ENCODE measurements around the gene MTURN.

The MTURN gene

GRCh38 chr7:30114536-30115238 is 20.1 kb upstream of the MTURN start:
- H3K27me3 ChIP-seq (ENCODE audit: control insufficient read depth, insufficient read depth, low read length), result no peaks in the 10 kb centered on the region
- no peak overlapping the region for H3K27ac ChIP-seq (ENCODE audit: low read depth, low read length)

GRCh38 chr7:30115709-30116297 is 19.0 kb upstream of the MTURN start:
- Histone ChIP-seq H3K36me3 (ENCODE audit: control insufficient read depth, insufficient read depth, low read length) (no peaks in the 10 kb centered on the region), H3K27ac (ENCODE audit: low read depth, low read length) (no peak overlapping the region), H3K4me3 (ENCODE audit: low read length) (no peak overlapping the region), H3K4me1 (ENCODE audit: control insufficient read depth, insufficient read depth, low read length) (no peaks in the 10 kb centered on the region), H3K9ac (ENCODE audit: low read length) (no peak overlapping the region), H3K27me3 (ENCODE audit: control insufficient read depth, insufficient read depth, low read length) (no peaks in the 10 kb centered on the region)

More at GRCh38 chr7:30114536-30115238, 20.1 kb upstream of the MTURN start:
- no peak overlapping the region for H3K9ac ChIP-seq (ENCODE audit: low read length)
- no peaks in the 10 kb centered on the region for H3K4me1 ChIP-seq (ENCODE audit: control insufficient read depth, insufficient read depth, low read length)
- H3K36me3 ChIP-seq (ENCODE audit: control insufficient read depth, insufficient read depth, low read length), result no peaks in the 10 kb centered on the region
- no peak overlapping the region for H3K4me3 ChIP-seq (ENCODE audit: low read length)

GRCh38 chr7:30116771-30117170 is 18.0 kb upstream of the MTURN start:
- Histone ChIP-seq H3K36me3 (ENCODE audit: control insufficient read depth, insufficient read depth, low read length) (no peaks in the 10 kb centered on the region), H3K4me1 (ENCODE audit: control insufficient read depth, insufficient read depth, low read length) (no peaks in the 10 kb centered on the region), H3K27me3 (ENCODE audit: control insufficient read depth, insufficient read depth, low read length) (no peaks in the 10 kb centered on the region), H3K27ac (ENCODE audit: low read depth, low read length) (no peak overlapping the region), H3K4me3 (ENCODE audit: low read length) (no peak overlapping the region), H3K9ac (ENCODE audit: low read length) (no peak overlapping the region)

GRCh38 chr7:30117896-30118295 is 16.9 kb upstream of the MTURN start:
- Histone ChIP-seq H3K27me3 (ENCODE audit: control insufficient read depth, insufficient read depth, low read length) (no peaks in the 10 kb centered on the region), H3K36me3 (ENCODE audit: control insufficient read depth, insufficient read depth, low read length) (no peaks in the 10 kb centered on the region), H3K27ac (ENCODE audit: low read depth, low read length) (no peak overlapping the region), H3K4me3 (ENCODE audit: low read length) (no peak overlapping the region), H3K4me1 (ENCODE audit: control insufficient read depth, insufficient read depth, low read length) (no peaks in the 10 kb centered on the region), H3K9ac (ENCODE audit: low read length) (no peak overlapping the region)

GRCh38 chr7:30119890-30120577 is 14.8 kb upstream of the MTURN start:
- Histone ChIP-seq H3K9ac (ENCODE audit: low read length) (no peak overlapping the region), H3K36me3 (ENCODE audit: control insufficient read depth, insufficient read depth, low read length) (no peaks in the 10 kb centered on the region)

GRCh38 chr7:30133736-30134610 is 813 bp upstream of the MTURN start:
- H3K9ac ChIP-seq (ENCODE audit: low read length), result peak overlapping the region; percentile 73
- peaks cover 3% of the 10 kb centered on the region for H3K4me1 ChIP-seq (ENCODE audit: control insufficient read depth, insufficient read depth, low read length)

More at GRCh38 chr7:30119890-30120577, 14.8 kb upstream of the MTURN start:
- H3K4me1 ChIP-seq (ENCODE audit: control insufficient read depth, insufficient read depth, low read length), result no peaks in the 10 kb centered on the region
- no peak overlapping the region for H3K27ac ChIP-seq (ENCODE audit: low read depth, low read length)
- no peaks in the 10 kb centered on the region for H3K27me3 ChIP-seq (ENCODE audit: control insufficient read depth, insufficient read depth, low read length)
- no peak overlapping the region for H3K4me3 ChIP-seq (ENCODE audit: low read length)

GRCh38 chr7:30135301-30136116 is 723 bp downstream of the MTURN start:
- peak overlapping the region; percentile 98 for H3K4me3 ChIP-seq (ENCODE audit: low read length)
- peak overlapping the region; percentile 90 for H3K9ac ChIP-seq (ENCODE audit: low read length)
- no peaks in the 10 kb centered on the region for H3K36me3 ChIP-seq (ENCODE audit: control insufficient read depth, insufficient read depth, low read length)
- no peaks in the 10 kb centered on the region for H3K27me3 ChIP-seq (ENCODE audit: control insufficient read depth, insufficient read depth, low read length)
- peak overlapping the region; percentile 92 for H3K27ac ChIP-seq (ENCODE audit: low read depth, low read length)
- H3K4me1 ChIP-seq (ENCODE audit: control insufficient read depth, insufficient read depth, low read length), result peaks cover 3% of the 10 kb centered on the region

More at GRCh38 chr7:30133736-30134610, 813 bp upstream of the MTURN start:
- H3K4me3 ChIP-seq (ENCODE audit: low read length), result peak overlapping the region; percentile 79
- H3K27me3 ChIP-seq (ENCODE audit: control insufficient read depth, insufficient read depth, low read length), result no peaks in the 10 kb centered on the region
- H3K27ac ChIP-seq (ENCODE audit: low read depth, low read length), result peak overlapping the region; percentile 72
- no peaks in the 10 kb centered on the region for H3K36me3 ChIP-seq (ENCODE audit: control insufficient read depth, insufficient read depth, low read length)

- Histone ChIP-seq H3K27ac (ENCODE audit: low read depth, low read length) (peak overlapping the region; percentile 92), H3K27me3 (ENCODE audit: control insufficient read depth, insufficient read depth, low read length) (no peaks in the 10 kb centered on the region), H3K4me1 (ENCODE audit: control insufficient read depth, insufficient read depth, low read length) (peaks cover 3% of the 10 kb centered on the region), H3K9ac (ENCODE audit: low read length) (no peak overlapping the region), H3K4me3 (ENCODE audit: low read length) (peak overlapping the region; percentile 98), H3K36me3 (ENCODE audit: control insufficient read depth, insufficient read depth, low read length) (no peaks in the 10 kb centered on the region)
These were observed 1.4 kb downstream of the MTURN start for GRCh38 chr7:30136117-30136731.

GRCh38 chr7:30136743-30137485 is 2.1 kb downstream of the MTURN start:
- Histone ChIP-seq H3K9ac (ENCODE audit: low read length) (no peak overlapping the region), H3K27ac (ENCODE audit: low read depth, low read length) (no peak overlapping the region)

GRCh38 chr7:30139836-30140384 is 5.1 kb downstream of the MTURN start:
- Histone ChIP-seq H3K36me3 (ENCODE audit: control insufficient read depth, insufficient read depth, low read length) (no peaks in the 10 kb centered on the region), H3K27me3 (ENCODE audit: control insufficient read depth, insufficient read depth, low read length) (no peaks in the 10 kb centered on the region), H3K4me3 (ENCODE audit: low read length) (no peak overlapping the region), H3K9ac (ENCODE audit: low read length) (no peak overlapping the region), H3K4me1 (ENCODE audit: control insufficient read depth, insufficient read depth, low read length) (peaks cover 3% of the 10 kb centered on the region), H3K27ac (ENCODE audit: low read depth, low read length) (no peak overlapping the region)

More at GRCh38 chr7:30136743-30137485, 2.1 kb downstream of the MTURN start:
- Histone ChIP-seq H3K4me1 (ENCODE audit: control insufficient read depth, insufficient read depth, low read length) (peaks cover 3% of the 10 kb centered on the region), H3K27me3 (ENCODE audit: control insufficient read depth, insufficient read depth, low read length) (no peaks in the 10 kb centered on the region), H3K36me3 (ENCODE audit: control insufficient read depth, insufficient read depth, low read length) (no peaks in the 10 kb centered on the region), H3K4me3 (ENCODE audit: low read length) (peak overlapping the region; percentile 98)
